GM23338 (cell line): ENCODE measurements around the gene GPR179. TPM values are rescaled to one million over a fixed set of nuclear protein-coding genes. Genes with fewer than 3 reads are reported as not detected.
A peak's percentile ranks its signal among the peaks of the same experiment; 100 is the strongest.

ENCODE experiments used
- ATAC-seq: fragments of 200-7000 bp; cut with Tn5 transposase; 3 replicates; pipeline ENCODE4 v1.9.1; 2020
- DNase-seq: peaks from one replicate; pipeline ENCODE4 v3.0.0-alpha.2; 2015; ENCODE audit warnings: low spot score
- H2AFZ ChIP-seq: fragments of 200-600 bp; sonication (generic); 2 replicates; pipeline ENCODE4 v1.8.0; 2016; ENCODE audit warnings: antibody characterized with exemption, mild to moderate bottlenecking, moderate library complexity
- H3F3A ChIP-seq: fragments of 200-600 bp; sonication (generic); replicated peaks from 2 replicates; pipeline ENCODE4 v1.8.0; 2017; ENCODE audit warnings: antibody characterized with exemption, mixed run types, low read depth
- H3K27ac ChIP-seq: fragments of 200-600 bp; sonication (generic); 2 replicates; pipeline ENCODE4 v1.6.1; 2016; ENCODE audit warnings: low read depth
- H3K27me3 ChIP-seq: fragments of 200-600 bp; sonication (generic); 2 replicates; pipeline ENCODE4 v1.8.0; 2016; ENCODE audit warnings: mild to moderate bottlenecking, mixed run types, moderate library complexity; ENCODE audit not compliant: insufficient read depth
- H3K36me3 ChIP-seq: fragments of 200-600 bp; sonication (generic); 2 replicates; pipeline ENCODE4 v1.8.0; 2016; ENCODE audit warnings: mild to moderate bottlenecking; ENCODE audit not compliant: insufficient read depth
- H3K4me1 ChIP-seq: fragments of 200-600 bp; sonication (generic); 2 replicates; pipeline ENCODE4 v1.8.0; 2016; ENCODE audit warnings: mild to moderate bottlenecking, moderate library complexity; ENCODE audit not compliant: insufficient read depth
- H3K4me2 ChIP-seq: fragments of 200-600 bp; sonication (generic); 2 replicates; pipeline ENCODE4 v1.7.1; 2017; ENCODE audit warnings: mixed run types
- H3K4me3 ChIP-seq: fragments of 200-600 bp; sonication (generic); 2 replicates; pipeline ENCODE4 v1.6.1; 2016; ENCODE audit warnings: mixed run types
- H3K79me2 ChIP-seq: fragments of 200-600 bp; sonication (generic); replicated peaks from 2 replicates; pipeline ENCODE4 v1.8.0; 2017; ENCODE audit warnings: mild to moderate bottlenecking; ENCODE audit not compliant: insufficient read depth
- H3K9me2 ChIP-seq: fragments of 200-600 bp; sonication (generic); 2 replicates; pipeline ENCODE4 v1.8.0; 2017; ENCODE audit not compliant: insufficient read depth
- H4K20me1 ChIP-seq: fragments of 200-600 bp; sonication (generic); replicated peaks from 2 replicates; pipeline ENCODE4 v1.8.0; 2017; ENCODE audit warnings: mild to moderate bottlenecking; ENCODE audit not compliant: insufficient read depth
- H3K27ac Mint-ChIP-seq: 2 replicates; pipeline ENCODE4 v1.8.0; 2020; ENCODE audit warnings: inconsistent platforms, mild to moderate bottlenecking, moderate library complexity, mixed read lengths
- H3K27me3 Mint-ChIP-seq: 3 replicates; pipeline ENCODE4 v1.8.0; 2022; ENCODE audit warnings: low read depth, mild to moderate bottlenecking, moderate library complexity, mixed read lengths, inconsistent platforms; ENCODE audit not compliant: insufficient read depth, poor library complexity
- H3K36me3 Mint-ChIP-seq: 3 replicates; pipeline ENCODE4 v1.8.0; 2021; ENCODE audit warnings: low read depth, mild to moderate bottlenecking, inconsistent platforms, moderate library complexity, mixed read lengths
- H3K4me1 Mint-ChIP-seq: 3 replicates; pipeline ENCODE4 v1.8.0; 2020; ENCODE audit warnings: mild to moderate bottlenecking, inconsistent platforms, mixed read lengths
- H3K4me3 Mint-ChIP-seq: 3 replicates; pipeline ENCODE4 v1.8.0; 2021; ENCODE audit warnings: moderate library complexity, mild to moderate bottlenecking, inconsistent platforms, mixed read lengths
- H3K9me3 Mint-ChIP-seq: 3 replicates; pipeline ENCODE4 v1.8.0; 2020; ENCODE audit warnings: moderate library complexity, mild to moderate bottlenecking, inconsistent platforms, mixed read lengths
- CREB1 ChIP-seq: fragments of 250-450 bp; sonication (Bioruptor Pico); IDR thresholded peaks from 2 replicates; pipeline ENCODE4 v1.5.0; 2020; ENCODE audit warnings: low read depth, mild to moderate bottlenecking, moderate library complexity
- CTCF ChIP-seq, 2 experiments: fragments of 200-600 bp in 1 of 2; sonication (generic) in 1 of 2; conservative IDR thresholded peaks; 2 replicates each; pipeline versions ENCODE4 v1.5.1 to v1.6.1; 2016 to 2017; ENCODE audit warnings: antibody characterized with exemption in 2 of 2, low read depth in 2 of 2, mild to moderate bottlenecking in 2 of 2, moderate library complexity in 1 of 2
- ETS1 ChIP-seq: IDR thresholded peaks from 2 replicates; pipeline ENCODE4 v1.6.1; 2016; ENCODE audit warnings: antibody characterized with exemption
- EZH2 ChIP-seq: fragments of 200-600 bp; sonication (generic); IDR thresholded peaks from one replicate; pipeline ENCODE4 v1.8.0; 2017; ENCODE audit warnings: antibody characterized with exemption, mild to moderate bottlenecking, low read depth; ENCODE audit not compliant: unreplicated experiment
- EZH2phosphoT487 ChIP-seq: fragments of 200-600 bp; sonication (generic); IDR thresholded peaks from one replicate; pipeline ENCODE4 v1.8.1; 2018; ENCODE audit warnings: antibody characterized with exemption; ENCODE audit not compliant: unreplicated experiment
- NANOG ChIP-seq: IDR thresholded peaks from 2 replicates; pipeline ENCODE4 v1.6.1; 2016; ENCODE audit warnings: antibody characterized with exemption, borderline replicate concordance
- POLR2AphosphoS5 ChIP-seq: IDR thresholded peaks from 2 replicates; pipeline ENCODE4 v1.6.1; 2016; ENCODE audit warnings: antibody characterized with exemption, low read depth
- REST ChIP-seq: IDR thresholded peaks from one replicate; pipeline ENCODE4 v1.6.1; 2018; ENCODE audit warnings: antibody characterized with exemption; ENCODE audit not compliant: unreplicated experiment
- STAT1 ChIP-seq: IDR thresholded peaks from one replicate; pipeline ENCODE4 v1.6.1; 2016; ENCODE audit warnings: antibody characterized with exemption; ENCODE audit not compliant: unreplicated experiment
- ZNF114 ChIP-seq: fragments of 250-450 bp; sonication (Bioruptor Pico); IDR thresholded peaks from 2 replicates; pipeline ENCODE4 v1.5.0; 2020; ENCODE audit warnings: mild to moderate bottlenecking, moderate library complexity
- ZNF331 ChIP-seq: fragments of 250-450 bp; sonication (Bioruptor Pico); IDR thresholded peaks from 2 replicates; pipeline ENCODE4 v1.5.0; 2020; ENCODE audit warnings: low read depth, mild to moderate bottlenecking, moderate library complexity
- ZNF462 ChIP-seq: fragments of 250-450 bp; sonication (Bioruptor Pico); IDR thresholded peaks from 2 replicates; pipeline ENCODE4 v1.5.0; 2020; ENCODE audit warnings: mild to moderate bottlenecking, moderate library complexity
- polyA plus RNA-seq: library from polyadenylated mRNA; unstranded; fragments of >200 nt; fragmentation: Nextera tagmentation; extraction: Ambion mirVana; gene quantifications from 2 replicates; pipeline ENCODE4 v1.2.1, GENCODE V29; 2016
- total RNA-seq: library from RNA; depleted of rRNA; stranded (reverse); fragments of >200 nt; shearing (Covaris generic); gene quantifications from 2 replicates; pipeline ENCODE4 v1.2.3, GENCODE V29; 2014

Gene GPR179
- total and polyA plus RNA-seq, 2 experiments from 2014 or later, result 0.03 TPM

GRCh38 chr17:38322897-38323296, 20.9 kb downstream of the GPR179 start:
- Histone ChIP-seq H3K4me3 (no peak overlapping the region), H3K27me3 (no peaks in the 10 kb centered on the region), H3K4me2 (no peak overlapping the region), H3K36me3 (peaks cover 15% of the 10 kb centered on the region), H4K20me1 (peaks cover 8% of the 10 kb centered on the region; the same call in 1 of the 2 replicates), H3K4me1 (peaks cover 21% of the 10 kb centered on the region), H2AFZ (no peak overlapping the region), H3K27ac (0 out of 2 replicates have a peak overlapping the region, but pooled peaks have one; percentile 55), H3F3A (peaks cover 18% of the 10 kb centered on the region; the same call in 1 of the 2 replicates), H3K9me2 (peaks cover 9% of the 10 kb centered on the region; the same call in 1 of the 2 replicates), H3K79me2 (no peaks in the 10 kb centered on the region)
- no peak for ATAC-seq
- H3K9me3 Mint-ChIP-seq, result no peaks in the 10 kb centered on the region
- peaks cover 35% of the 10 kb centered on the region for H3K4me1 Mint-ChIP-seq
- DNase-seq, result no peak
- no peak overlapping the region for H3K27ac Mint-ChIP-seq
- H3K4me3 Mint-ChIP-seq, result no peak overlapping the region
- no peak for TF ChIP-seq CTCF (conservative IDR thresholded peaks at IDR 0.05; ENCODE audit: low read depth in 2 of 2)
- TF ChIP-seq ZNF331 (CRISPR knock-in tag), result no peak
- no peak for TF ChIP-seq CREB1 (CRISPR knock-in tag)
- TF ChIP-seq REST, result no peak
- no peak for TF ChIP-seq ETS1
- TF ChIP-seq ZNF114 (CRISPR knock-in tag), result no peak
- TF ChIP-seq STAT1, result no peak
- no peak for TF ChIP-seq ZNF462 (CRISPR knock-in tag)
- no peak for TF ChIP-seq NANOG
- TF ChIP-seq EZH2, result no peak
- no peak for TF ChIP-seq POLR2AphosphoS5
- no peak for TF ChIP-seq EZH2phosphoT487
- peaks cover 5% of the 10 kb centered on the region for H3K27me3 Mint-ChIP-seq
- peaks cover 37% of the 10 kb centered on the region for H3K36me3 Mint-ChIP-seq
